Measurements from ENCODE around the gene SEC24D.
"Not testable (repeated sequence)": the region's sequence is repeated elsewhere in the genome, so short reads cannot be mapped to it uniquely, and the experiment has no call there.

Gene SEC24D

DNA sequence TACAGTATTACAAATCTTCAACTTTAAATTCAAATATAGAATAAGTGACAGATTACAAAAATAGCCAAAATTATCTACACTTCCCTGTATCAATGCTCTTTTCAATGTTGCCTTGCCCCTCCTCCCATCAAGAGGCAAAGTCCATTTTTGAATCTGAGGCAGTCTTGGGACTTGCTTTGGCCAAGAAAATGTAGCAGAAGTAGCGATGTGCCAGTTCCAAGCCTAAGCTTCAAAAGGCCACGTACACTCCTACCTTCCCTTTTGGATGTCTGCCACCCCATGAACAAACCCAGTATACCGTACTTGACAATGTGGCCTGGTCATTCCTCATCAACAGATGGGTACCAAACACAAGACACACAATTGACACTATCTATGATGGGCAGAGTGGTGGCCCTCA lies 24.1 kb downstream of the SEC24D start:
- in situ Hi-C loops (cut with MboI; ENCODE audit: low sequenced_read_pairs) = no loop called here

DNA sequence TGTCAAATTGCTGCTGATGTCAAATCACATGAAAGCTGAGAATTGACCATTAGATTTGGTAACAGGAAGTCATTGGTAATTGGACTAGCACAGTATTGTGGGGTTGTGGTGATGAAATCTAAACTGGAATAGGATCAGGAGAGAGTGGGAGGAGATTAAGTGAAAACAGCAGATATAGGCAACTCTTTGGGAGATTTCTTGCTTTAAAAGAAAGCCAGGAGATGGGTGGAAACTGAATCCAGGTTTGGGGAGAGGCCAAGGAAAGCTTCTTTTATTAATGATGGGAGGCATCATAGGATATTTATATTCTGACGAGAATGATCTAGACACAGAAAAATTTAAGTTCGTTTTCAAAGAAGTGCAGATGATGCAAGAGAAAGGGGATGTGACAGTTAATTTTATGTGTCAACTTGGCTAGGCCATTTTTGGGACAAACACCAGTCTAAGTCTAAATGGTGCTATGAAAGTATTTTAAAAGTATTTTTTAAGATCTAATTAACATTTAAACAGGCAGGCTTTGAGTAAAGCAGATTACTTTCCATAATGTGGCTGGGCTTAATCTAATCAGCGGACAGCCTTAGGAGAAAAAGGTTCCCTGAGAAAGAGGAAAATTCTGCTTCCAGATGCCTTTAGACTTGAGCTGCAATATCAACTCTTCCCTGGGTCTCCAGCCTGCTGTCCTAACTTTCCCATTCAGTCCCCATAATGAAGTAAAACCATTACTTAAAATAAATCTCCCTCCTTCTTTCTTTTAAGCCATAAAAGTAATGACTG lies 24.7 kb downstream of the SEC24D start:
- in situ Hi-C loops (cut with MboI; ENCODE audit: low sequenced_read_pairs) = no loop called here

DNA sequence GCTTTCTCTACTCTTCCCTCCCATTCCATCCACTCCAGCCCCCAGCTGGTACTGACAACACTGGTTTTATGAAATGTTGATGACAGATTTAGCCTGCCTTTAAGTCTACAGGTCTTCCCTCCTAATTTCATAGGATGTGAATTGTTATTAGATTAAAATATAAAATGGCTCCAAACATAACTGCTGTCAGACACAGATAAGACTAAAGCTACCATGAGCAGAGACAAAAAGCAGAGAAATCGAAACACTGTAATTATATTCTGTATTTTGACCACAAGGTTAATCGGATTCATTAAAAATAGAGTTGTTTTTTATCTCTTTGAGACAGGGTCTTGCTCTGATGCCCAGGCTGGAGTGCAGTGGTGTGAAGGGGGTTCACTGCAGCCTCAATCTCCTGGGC lies 28.3 kb downstream of the SEC24D start:
- in situ Hi-C loops (cut with MboI; ENCODE audit: low sequenced_read_pairs) = no loop called here

DNA sequence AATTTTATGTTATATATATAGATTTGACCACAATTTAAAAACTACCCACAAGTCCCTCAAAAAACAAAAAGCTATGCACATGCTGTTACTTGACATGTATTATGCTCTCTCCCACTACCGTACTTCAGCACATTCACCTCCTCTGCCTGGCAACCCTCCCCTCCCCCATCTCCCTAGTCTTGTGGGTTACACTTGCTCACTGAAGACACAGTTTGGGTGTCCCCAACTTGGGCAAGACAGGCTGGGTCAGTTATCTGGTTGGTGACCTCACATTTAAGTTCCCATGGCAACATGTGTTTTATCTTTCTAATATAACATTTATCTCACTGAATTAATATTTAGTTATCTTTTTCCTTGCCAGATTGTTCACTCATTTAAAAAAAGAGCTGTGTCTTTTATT lies 32.7 kb downstream of the SEC24D start:
- in situ Hi-C loops (cut with MboI; ENCODE audit: low sequenced_read_pairs) = no loop called here

DNA sequence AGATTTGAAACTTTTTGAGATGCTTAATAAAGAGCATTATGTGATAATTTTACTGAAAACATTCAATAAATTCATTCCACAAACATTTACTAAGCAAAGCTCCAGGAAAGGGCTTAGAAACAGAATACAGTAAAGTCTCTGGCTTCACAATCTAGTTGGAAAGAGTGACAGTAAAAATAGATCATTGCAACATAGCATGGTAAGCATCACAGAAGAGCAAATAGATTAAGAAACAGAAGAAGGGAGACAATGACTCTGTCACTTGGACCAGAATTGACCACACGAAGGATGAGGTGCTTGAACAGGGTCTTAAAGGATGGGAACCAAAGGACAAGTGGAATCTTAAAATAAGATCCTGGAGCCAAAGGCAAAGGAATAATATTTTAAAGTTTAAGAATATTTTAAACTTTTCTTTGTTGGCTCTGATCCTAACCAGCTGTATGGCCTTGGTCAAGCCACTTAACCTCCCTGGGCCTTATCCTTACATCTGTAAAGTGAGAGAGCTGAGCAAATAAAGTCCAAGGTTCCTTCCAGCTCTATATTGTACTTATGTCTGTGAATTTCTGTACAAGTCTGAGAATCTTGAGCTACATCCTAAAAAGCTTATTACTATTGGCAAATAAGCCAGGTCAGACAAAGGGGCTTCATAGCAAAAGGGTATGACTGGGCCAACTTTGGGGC lies 33.9 kb downstream of the SEC24D start:
- in situ Hi-C loops (cut with MboI; ENCODE audit: low sequenced_read_pairs) = no loop called here

DNA sequence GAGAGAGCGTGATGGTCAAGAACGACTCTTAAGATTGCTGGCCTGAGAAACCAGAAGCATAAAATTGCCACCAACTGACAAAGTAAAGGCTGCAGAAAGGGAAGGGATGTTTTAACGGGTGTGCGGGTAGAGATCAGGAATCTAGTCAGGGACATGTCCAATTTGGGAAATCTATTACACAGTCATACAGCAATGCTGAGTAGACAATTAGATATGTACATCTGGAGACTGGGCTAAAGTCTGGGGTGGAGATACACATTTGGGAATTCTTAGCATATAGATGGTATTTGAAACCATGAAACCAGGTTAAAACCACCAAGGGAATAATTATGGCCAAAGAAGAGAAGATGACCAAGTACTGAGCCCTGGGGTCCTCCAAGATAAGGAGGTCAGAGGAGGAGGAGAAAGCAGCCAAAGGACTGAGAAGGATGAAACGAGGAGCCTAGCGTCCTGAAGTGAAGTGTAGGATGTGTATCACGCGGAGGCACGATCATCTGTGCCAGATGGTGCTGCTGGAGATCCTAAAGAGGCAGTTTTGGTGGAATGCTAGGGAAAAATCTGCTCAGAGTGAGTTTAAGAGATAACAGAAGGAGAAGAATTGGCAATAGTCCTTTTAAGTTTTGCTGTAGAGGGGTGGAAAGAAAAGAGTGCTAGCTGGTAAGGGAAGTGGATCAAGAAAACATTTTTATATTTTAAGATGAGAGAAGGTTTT lies 36.5 kb downstream of the SEC24D start:
- in situ Hi-C loops (cut with MboI; ENCODE audit: low sequenced_read_pairs) = no loop called here

DNA sequence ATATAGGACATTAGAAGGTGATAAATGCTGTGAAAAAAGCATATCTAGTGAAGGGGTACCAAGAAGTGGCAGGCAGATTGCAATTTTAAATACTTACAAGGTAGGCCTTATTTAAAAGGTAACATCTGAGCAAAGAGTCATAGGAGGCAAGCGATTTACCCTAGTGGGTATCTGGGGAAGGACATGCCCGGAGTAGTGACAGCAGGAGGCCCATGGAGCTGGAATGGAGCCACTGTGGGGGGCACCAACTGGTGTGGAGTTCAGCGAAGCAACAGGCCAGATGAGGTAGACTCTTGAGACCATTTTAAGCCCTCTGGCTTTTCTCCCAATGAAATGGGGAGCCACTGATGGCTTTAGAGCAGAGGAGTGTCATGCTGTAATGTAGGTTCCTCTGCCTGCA lies 37.3 kb downstream of the SEC24D start:
- in situ Hi-C loops (cut with MboI; ENCODE audit: low sequenced_read_pairs) = no loop called here

DNA sequence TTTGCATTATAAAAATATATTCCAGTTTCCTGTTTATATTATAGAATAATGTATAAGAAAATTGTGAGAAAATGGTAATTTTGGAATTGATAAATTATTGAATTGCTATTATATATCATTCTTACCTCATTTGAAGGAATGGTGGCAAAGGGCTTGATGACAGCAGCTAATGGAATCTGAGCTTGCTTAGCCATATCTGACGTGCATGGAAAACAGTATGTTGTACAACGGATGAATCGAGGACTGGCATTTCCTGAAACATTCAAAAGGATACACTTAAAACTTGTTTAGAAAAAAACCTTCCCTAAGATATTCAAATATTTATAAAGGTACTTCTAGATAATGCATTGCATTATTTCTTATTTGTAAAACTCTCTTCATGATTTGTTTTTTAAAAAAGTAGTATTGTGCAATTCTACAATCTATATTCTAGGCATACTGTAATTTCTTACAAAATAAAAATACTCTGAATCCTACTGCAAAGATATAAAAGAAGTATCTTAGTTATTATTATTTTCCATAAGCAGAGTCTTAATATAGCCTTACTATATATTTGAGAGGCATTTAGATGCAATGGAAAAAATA lies 38.3 kb downstream of the SEC24D start:
- in situ Hi-C loops (cut with MboI; ENCODE audit: low sequenced_read_pairs) = no loop called here

DNA sequence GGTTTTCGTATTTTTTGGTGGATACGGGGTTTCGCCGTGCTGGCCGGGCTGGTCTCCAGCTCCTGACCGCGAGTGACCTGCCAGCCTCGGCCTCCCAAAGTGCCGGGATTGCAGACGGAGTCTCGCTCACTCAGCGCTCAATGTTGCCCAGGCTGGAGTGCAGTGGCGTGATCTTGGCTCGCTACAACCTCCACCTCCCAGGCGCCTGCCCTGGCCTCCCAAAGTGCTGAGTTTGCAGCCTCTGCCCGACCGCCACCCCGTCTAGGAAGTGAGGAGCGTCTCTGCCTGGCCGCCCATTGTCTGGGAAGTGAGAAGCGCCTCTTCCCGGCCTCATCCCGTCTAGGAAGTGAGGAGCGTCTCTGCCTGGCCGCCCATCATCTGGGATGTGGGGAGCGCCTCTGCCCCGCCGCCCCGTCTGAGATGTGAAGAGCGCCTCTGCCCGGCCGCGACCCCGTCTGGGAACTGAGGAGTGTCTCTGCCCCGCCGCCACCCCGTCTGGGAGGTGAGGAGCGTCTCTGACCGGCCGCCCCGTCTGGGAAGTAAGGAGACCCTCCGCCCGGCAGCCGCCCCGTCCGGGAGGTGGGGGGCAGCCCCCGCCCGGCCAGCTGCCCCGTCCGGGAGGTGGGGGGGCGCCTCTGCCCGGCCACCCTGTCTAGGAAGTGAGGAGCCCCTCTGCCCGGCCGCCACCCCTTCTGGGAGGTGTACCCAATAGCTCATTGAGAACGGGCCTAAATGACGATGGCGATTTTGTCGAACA lies 44.1 kb downstream of the SEC24D start:
- in situ Hi-C loops (cut with MboI; ENCODE audit: low sequenced_read_pairs) = not testable (repeated sequence)

DNA sequence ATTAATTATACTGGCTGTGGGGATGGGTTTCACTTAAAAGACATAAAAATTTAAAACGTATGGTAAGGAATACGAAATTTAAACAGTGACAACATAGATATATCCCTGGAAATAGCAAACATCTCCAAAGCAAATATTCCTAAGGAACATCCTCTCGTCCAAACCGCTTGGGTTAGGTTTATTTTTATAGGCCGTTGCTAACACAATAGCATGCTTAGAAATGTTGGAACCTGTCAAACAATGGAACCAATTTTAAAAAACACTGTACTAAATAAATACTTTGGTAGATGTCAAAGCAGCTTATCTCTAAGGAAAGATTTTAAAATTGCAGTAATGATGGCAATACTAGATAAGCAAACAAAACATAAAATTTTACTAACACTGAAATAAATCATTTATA lies 45.4 kb downstream of the SEC24D start:
- in situ Hi-C loops (cut with MboI; ENCODE audit: low sequenced_read_pairs) = no loop called here

DNA sequence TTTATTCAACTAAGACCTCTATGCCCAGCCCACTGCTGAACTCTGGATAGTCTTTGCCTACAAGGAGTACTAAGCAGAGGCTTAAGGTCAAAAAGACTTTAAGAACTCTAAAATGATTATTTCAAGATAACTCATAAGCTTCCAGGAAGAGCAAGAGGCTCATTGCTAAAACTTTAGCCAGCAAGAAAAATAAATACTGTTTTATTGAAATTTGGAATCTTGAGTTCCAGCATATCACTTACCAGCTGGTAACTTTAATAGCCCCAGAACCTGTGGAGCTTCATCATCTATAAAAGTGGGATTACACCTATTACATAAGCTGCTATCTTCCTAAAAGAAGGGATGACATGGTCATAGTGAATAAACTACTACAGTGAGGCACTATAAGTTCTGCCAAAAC lies 47.0 kb downstream of the SEC24D start:
- in situ Hi-C loops (cut with MboI; ENCODE audit: low sequenced_read_pairs) = no loop called here

DNA sequence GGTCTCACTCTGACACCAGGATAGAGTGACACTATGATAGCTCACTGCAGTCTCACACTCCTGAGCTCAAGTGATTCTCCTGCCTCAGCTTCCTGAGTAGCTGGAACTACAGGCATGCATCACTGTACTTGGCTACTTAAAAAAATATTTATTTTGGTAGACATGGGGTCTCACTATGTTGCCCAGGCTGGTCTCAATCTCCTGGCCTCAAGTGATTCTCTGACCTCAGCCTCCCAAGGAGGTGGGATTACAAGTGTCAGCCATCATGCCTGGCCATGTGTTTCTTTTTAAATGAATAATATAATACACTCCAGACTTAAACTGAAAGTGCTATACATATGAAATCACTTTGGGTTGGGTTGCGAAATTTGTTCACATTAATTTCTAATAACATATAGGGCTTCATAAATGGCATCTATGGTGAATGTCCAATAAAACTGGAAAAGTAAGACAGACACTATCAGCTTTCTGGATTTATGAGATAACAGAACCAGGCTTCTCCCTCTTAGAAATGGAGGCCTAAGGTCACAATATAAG lies 48.0 kb downstream of the SEC24D start:
- in situ Hi-C loops (cut with MboI; ENCODE audit: low sequenced_read_pairs) = no loop called here

DNA sequence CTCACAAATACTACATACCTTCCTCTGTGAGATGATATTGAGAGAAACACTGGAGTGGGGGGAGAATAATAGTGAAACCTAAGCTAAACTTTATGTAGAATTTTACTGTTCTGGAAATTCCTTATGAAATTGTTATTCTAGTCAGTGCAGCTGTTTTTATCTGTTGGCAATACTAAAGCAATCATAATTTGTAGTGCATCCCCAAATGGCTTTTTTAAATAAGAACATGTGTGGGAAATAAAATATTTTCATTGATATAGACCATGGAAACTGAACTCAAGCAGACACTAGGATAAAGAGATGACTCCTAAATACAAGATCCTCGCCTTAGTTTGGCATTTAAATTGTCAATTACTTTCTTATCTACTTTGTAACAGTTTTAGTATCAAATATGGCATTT lies 51.1 kb downstream of the SEC24D start:
- in situ Hi-C loops (cut with MboI; ENCODE audit: low sequenced_read_pairs) = no loop called here

DNA sequence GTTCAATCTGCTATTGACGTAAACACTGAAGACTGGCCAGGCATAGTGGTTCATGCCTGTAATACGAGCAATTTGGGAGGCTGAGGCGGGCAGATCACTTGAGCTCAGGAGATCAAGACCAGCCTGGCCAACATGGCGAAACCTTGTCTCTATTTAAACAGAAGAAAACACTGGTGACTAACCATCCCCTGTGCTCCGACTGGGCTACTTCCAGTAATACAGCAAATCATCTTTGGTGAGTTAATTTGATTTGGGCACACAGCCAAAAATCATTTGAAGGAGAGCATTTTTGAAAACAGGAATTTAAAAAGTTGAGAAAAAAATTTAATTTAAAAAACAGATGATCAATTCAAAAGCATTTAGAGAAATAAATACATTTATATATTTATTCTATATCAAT lies 52.0 kb downstream of the SEC24D start:
- in situ Hi-C loops (cut with MboI; ENCODE audit: low sequenced_read_pairs) = no loop called here

DNA sequence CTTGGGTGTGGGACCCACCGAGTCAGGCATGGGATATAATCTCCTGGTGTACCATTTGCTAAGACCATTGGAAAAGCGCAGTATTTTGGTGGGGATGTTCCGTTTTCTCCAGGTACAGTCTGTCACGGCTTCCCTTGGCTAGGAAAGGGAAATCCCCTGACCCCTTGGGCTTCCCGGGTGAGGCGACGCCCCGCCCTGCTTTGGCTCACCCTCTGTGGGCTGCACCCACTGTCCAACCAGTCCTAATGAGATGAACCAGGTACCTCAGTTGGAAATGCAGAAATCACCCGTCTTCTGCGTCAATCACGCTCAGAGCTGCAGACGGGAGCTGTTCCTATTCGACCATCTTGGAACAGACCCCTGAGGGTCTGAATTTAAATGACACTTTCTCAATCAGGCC lies 53.0 kb downstream of the SEC24D start:
- in situ Hi-C loops (cut with MboI; ENCODE audit: low sequenced_read_pairs) = not testable (repeated sequence)

DNA sequence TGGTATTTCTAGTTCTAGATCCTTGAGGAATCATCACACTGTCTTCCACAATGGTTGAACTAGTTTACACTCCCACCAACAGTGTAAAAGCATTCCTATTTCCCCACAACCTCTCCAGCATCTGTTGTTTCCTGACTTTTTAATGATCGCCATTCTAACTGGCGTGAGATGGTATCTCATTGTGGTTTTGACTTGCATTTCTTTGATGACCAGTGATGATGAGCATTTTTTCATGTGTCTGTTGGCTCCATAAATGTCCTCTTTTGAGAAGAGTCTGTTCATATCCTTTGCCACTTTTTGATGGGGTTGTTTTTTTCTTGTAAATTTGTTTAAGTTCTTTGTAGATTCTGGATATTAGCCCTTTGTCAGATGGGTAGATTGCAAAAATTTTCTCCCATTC lies 58.3 kb downstream of the SEC24D start:
- in situ Hi-C loops (cut with MboI; ENCODE audit: low sequenced_read_pairs) = not testable (repeated sequence)

DNA sequence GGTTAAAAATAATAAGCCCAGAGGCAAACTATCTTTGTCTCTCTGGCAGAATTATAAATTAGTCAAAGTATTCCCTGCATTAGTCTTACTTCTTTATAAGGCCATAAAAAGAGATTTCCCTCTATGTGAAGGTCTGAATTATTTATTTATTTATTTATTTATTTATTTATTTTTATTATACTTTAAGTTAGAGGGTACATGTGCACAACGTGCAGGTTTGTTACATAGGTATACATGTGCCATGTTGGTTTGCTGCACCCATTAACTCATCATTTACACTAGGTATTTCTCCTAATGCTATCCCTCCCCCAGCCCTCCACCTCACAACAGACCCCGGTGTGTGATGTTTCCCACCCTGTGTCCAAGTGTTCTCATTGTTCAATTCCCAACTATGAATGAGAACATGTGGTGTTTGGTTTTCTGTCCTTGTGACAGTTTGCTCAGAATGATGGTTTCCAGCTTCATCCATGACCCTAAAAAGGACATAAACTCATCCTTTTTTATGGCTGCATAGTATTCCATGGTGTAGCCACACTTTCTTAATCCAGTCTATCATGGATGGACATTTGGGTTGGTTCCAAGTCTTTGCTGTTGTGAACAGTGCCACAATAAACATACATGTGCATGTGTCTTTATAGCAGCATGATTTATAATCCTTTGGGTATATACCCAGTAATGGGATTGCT lies 58.8 kb downstream of the SEC24D start:
- in situ Hi-C loops (cut with MboI; ENCODE audit: low sequenced_read_pairs) = not testable (repeated sequence)

DNA sequence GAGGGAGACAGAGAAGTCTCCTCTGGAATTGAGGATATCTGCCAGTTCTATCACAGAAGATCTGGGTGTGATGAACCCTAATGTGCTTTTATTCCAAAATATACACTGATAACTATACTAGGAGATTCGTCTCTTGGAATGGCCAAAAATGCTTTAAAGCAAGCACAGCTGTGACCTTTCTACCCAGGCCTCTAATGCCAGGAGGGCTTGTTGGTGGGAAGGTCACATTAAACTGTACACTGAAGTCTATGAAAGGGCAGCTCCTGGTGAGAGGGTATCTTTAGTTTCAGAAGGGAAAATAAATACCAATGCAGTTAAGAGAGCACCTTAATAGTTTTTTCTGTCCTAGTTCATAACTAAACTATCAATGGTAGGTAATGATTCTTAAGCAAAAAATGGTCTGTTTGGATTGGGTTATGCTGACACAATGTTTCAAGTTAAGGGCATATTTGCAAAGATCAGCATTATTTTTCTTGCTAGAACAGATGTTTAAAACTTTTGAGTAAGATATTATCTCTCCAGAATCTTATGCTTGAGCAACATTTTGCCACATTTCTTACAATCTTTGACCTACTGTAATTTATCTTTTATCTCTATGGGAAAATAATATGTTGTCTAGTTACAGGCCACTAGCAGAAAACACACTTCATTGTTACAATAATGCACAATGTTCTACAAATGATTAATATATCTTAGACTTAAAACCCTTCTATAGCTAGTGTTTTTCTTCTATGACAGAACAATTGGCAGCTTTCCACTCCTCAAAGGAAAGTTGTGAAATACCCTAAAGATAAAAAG lies 59.6 kb downstream of the SEC24D start:
- in situ Hi-C loops (cut with MboI; ENCODE audit: low sequenced_read_pairs) = no loop called here

DNA sequence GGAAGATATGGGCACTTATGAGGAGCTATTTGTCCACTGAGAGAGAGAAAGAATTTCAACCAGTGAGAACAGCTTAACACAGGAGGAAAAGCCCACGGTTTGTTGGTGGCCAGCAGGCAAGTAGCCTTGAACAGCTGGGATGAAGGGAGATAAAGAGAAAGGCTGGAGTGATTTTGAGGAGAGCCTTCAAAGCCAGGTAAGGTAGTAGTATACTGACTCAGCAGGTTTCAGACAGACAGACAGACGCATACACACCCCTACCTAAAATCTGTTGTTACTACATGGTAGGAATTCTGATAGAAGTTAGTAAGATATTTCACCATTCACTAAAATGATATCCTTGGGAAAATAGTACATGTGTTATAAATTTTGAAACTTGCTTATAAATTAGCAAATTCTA lies 60.5 kb downstream of the SEC24D start:
- in situ Hi-C loops (cut with MboI; ENCODE audit: low sequenced_read_pairs) = no loop called here
